SK-N-SH (cell line): ENCODE data around the gene COL2A1. TPM values are rescaled to one million over a fixed set of nuclear protein-coding genes. Genes with fewer than 3 reads are reported as not detected.
A peak's percentile ranks its signal among the peaks of the same experiment; 100 is the strongest.

ENCODE experiments used
- CTCF ChIA-PET: fragments of 300-600, 350-600 bp; formaldehyde crosslinking; extraction: SDS; loops from one replicate; lab custom pipeline; 2021; lab: Yijun Ruan, JAX
- POLR2A ChIA-PET: fragments of 350-600 bp; sonication (Branson Sonifier 250); formaldehyde crosslinking; extraction: SDS; loops from one replicate; lab custom pipeline; 2020; ENCODE audit warnings: antibody characterized with exemption, inconsistent platforms; lab: Yijun Ruan, JAX
- DNase-seq: peaks from one replicate; pipeline ENCODE4 v3.0.0; 2012
- H2AFZ ChIP-seq: fragments of 200-600 bp; sonication (generic); 2 replicates; pipeline ENCODE4 v1.8.1; 2016; ENCODE audit warnings: antibody characterized with exemption, mild to moderate bottlenecking, low read depth
- H3F3A ChIP-seq: fragments of 200-600 bp; sonication (generic); replicated peaks from 2 replicates; pipeline ENCODE3; 2016; ENCODE audit warnings: antibody characterized with exemption, mild to moderate bottlenecking; ENCODE audit not compliant: insufficient read depth
- H3K27ac ChIP-seq, 2 experiments: fragments of 200-500 bp in 1 of 2; fragments of 200-600 bp in 1 of 2; sonication (Bioruptor generic) in 1 of 2; sonication (generic), shearing (Covaris generic) in 1 of 2; 2 replicates each; pipeline versions ENCODE4 v1.5.1 to v1.6.1; 2014 to 2016; ENCODE audit warnings: low read depth in 2 of 2, inconsistent platforms in 1 of 2, low read length in 1 of 2, mild to moderate bottlenecking in 1 of 2, mixed read lengths in 1 of 2
- H3K27me3 ChIP-seq: fragments of 200-600 bp; sonication (generic), shearing (Covaris generic); 2 replicates; pipeline ENCODE4 v1.6.1; 2016; ENCODE audit warnings: mixed run types; ENCODE audit not compliant: insufficient read depth
- H3K36me3 ChIP-seq, 2 experiments: fragments of 200-500 bp in 1 of 2; fragments of 200-600 bp in 1 of 2; sonication (Bioruptor generic) in 1 of 2; sonication (generic) in 1 of 2; replicated peaks in 1 of 2; 2 replicates each; pipeline versions ENCODE3 to v1.5.1; 2014 to 2016; ENCODE audit warnings: low read length in 1 of 2, mild to moderate bottlenecking in 1 of 2; ENCODE audit not compliant: insufficient read depth in 2 of 2, control insufficient read depth in 1 of 2
- H3K4me1 ChIP-seq, 2 experiments: fragments of 200-500 bp in 1 of 2; fragments of 200-600 bp in 1 of 2; sonication (Bioruptor generic) in 1 of 2; sonication (generic), shearing (Covaris generic) in 1 of 2; 2 replicates each; pipeline versions ENCODE4 v1.5.1 to v1.6.1; 2014 to 2016; ENCODE audit warnings: low read depth in 1 of 2, low read length in 1 of 2, mixed run types in 1 of 2; ENCODE audit not compliant: insufficient read depth in 2 of 2, control insufficient read depth in 1 of 2
- H3K4me2 ChIP-seq: fragments of 200-600 bp; sonication (generic), shearing (Covaris generic); 2 replicates; pipeline ENCODE4 v1.6.1; 2017; ENCODE audit warnings: mixed run types
- H3K4me3 ChIP-seq, 2 experiments: fragments of 200-500 bp in 1 of 2; fragments of 200-600 bp in 1 of 2; sonication (Bioruptor generic) in 1 of 2; sonication (generic), shearing (Covaris generic) in 1 of 2; 2 replicates each; pipeline versions ENCODE4 v1.5.1 to v1.8.1; 2014 to 2016; ENCODE audit warnings: low read depth in 2 of 2, inconsistent platforms in 1 of 2, low read length in 1 of 2, mild to moderate bottlenecking in 1 of 2, mixed read lengths in 1 of 2, moderate library complexity in 1 of 2
- H3K79me2 ChIP-seq: fragments of 200-600 bp; sonication (generic); 2 replicates; pipeline ENCODE4 v1.8.1; 2017; ENCODE audit warnings: mild to moderate bottlenecking; ENCODE audit not compliant: insufficient read depth
- H3K9ac ChIP-seq: fragments of 200-600 bp; sonication (generic); 2 replicates; pipeline ENCODE4 v1.6.1; 2017; ENCODE audit warnings: mixed run types
- H3K9me2 ChIP-seq: fragments of 200-600 bp; sonication (generic); 2 replicates; pipeline ENCODE4 v1.6.1; 2017; ENCODE audit warnings: mixed run types
- H3K9me3 ChIP-seq: fragments of 200-600 bp; sonication (generic); 2 replicates; pipeline ENCODE4 v1.6.1; 2017; ENCODE audit warnings: mixed run types, mild to moderate bottlenecking, moderate library complexity
- H4K20me1 ChIP-seq: fragments of 200-600 bp; sonication (generic); 2 replicates; pipeline ENCODE4 v1.6.1; 2017; ENCODE audit warnings: mild to moderate bottlenecking, mixed run types; ENCODE audit not compliant: insufficient read depth
- EP300 ChIP-seq, 2 experiments: IDR thresholded peaks; 2 replicates each; pipeline versions ENCODE4 v1.4.0 to v1.6.1; 2012; ENCODE audit warnings: borderline replicate concordance in 1 of 2, low read depth in 1 of 2, low read length in 1 of 2
- GATA2 ChIP-seq: sonication (generic); formaldehyde crosslinking; IDR thresholded peaks from 2 replicates; pipeline ENCODE4 v1.5.0; 2020; ENCODE audit warnings: mild to moderate bottlenecking, missing genetic modification reagents
- JUND ChIP-seq: IDR thresholded peaks from 2 replicates; pipeline ENCODE4 v1.4.0; 2012
- RAD21 ChIP-seq: IDR thresholded peaks from 2 replicates; pipeline ENCODE4 v1.6.1; 2012; ENCODE audit warnings: mild to moderate bottlenecking, low read length
- REST ChIP-seq: IDR thresholded peaks from 2 replicates; pipeline ENCODE4 v1.6.1; 2012; ENCODE audit warnings: mild to moderate bottlenecking, low read depth, low read length, moderate library complexity
- WGBS: methylation state at CpG from one replicate; pipeline ENCODE4 v1.1.6; 2017; ENCODE audit warnings: low lambda C conversion rate; 5-methylcytosine and 5-hydroxymethylcytosine counted together
- polyA plus RNA-seq, 3 experiments: library from polyadenylated mRNA; depleted of rRNA; stranded (reverse); fragments of >200 nt; gene quantifications; 2 replicates each; pipeline ENCODE4 v1.2.3, GENCODE V29; 2012

The COL2A1 gene
- polyA plus RNA-seq, 1 of the 3 experiments (the other 2 are of a cell fraction): 0.02 TPM

DNA sequence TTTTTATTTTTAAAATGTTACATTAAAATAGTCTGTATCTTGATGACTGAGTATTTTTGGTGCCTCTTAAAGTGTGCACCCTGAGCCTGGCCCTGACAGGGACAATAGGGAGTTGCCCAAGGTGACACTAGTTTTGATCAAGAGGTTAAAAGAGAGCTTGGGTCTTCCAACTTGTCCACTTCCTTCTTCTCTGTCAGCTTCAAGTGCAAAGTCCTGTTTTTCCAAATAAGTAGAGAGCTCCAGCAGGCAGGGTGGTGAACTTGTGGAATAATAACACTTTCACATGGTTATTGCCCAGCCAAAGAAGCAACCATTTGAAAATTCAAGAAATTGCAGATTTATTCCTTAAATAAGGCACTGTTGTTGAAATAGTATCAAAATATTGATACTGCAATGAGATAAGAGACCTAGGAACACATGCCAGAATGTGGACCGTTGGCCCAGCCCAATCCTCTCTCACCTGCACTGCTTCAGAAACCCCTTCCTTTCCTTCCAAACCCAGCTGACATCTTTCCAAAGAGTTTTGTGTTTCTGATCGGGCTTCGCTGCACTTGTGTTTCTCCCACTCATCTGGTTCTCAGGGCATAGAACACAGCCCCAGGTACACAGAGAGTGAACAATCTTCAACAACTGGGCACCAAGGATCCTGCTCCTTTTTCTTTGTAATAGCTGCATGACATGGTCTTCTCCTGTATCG is 13.8 kb upstream of the COL2A1 start:
- POLR2A ChIA-PET: no interaction called here
- Histone ChIP-seq H3K4me2 (no peak overlapping the region), H3K27me3 (peaks cover 41% of the 10 kb centered on the region)

GRCh38 chr12:48017496-48017895 is 13.2 kb upstream of the COL2A1 start:
- H3K4me1 ChIP-seq: no peaks in the 10 kb centered on the region
- POLR2A ChIA-PET: no interaction called here
- no peaks in the 10 kb centered on the region for H3F3A ChIP-seq
- no peaks in the 10 kb centered on the region for H3K79me2 ChIP-seq
- TF ChIP-seq RAD21 (no peak), EP300 (IDR thresholded peaks at IDR 0.05; ENCODE audit: borderline replicate concordance in 1 of 2, low read depth in 1 of 2, low read length in 1 of 2) (no peak), REST (no peak), JUND (no peak)
- H3K27me3 ChIP-seq: peaks cover 41% of the 10 kb centered on the region
- no peak overlapping the region for H3K4me2 ChIP-seq
- no peaks in the 10 kb centered on the region for H3K9me2 ChIP-seq
- H3K27ac ChIP-seq: no peak overlapping the region
- no peaks in the 10 kb centered on the region for H4K20me1 ChIP-seq
- CTCF ChIA-PET: interaction anchor here (1.2 kb wide), 1 partner anchor 54 kb away, joined by 3 read pairs; the partner anchor contains the start of gene TMEM106C
- H3K36me3 ChIP-seq: no peaks in the 10 kb centered on the region
- 37% methylated on average over 3 of the region's 5 CpGs for WGBS
- no peak overlapping the region for H3K4me3 ChIP-seq
- H3K9ac ChIP-seq: no peak overlapping the region
- H2AFZ ChIP-seq: no peak overlapping the region
- DNase-seq: no peak
- no peaks in the 10 kb centered on the region for H3K9me3 ChIP-seq

More for the DNA sequence above, 13.8 kb upstream of the COL2A1 start:
- Histone ChIP-seq H3F3A (no peaks in the 10 kb centered on the region), H3K4me1 (no peaks in the 10 kb centered on the region), H3K9ac (no peak overlapping the region), H3K79me2 (no peaks in the 10 kb centered on the region), H3K27ac (no peak overlapping the region), H3K4me3 (no peak overlapping the region), H2AFZ (peak overlapping the region; percentile 25; the same call in 1 of the 2 replicates), H3K36me3 (no peaks in the 10 kb centered on the region), H4K20me1 (no peaks in the 10 kb centered on the region), H3K9me2 (no peaks in the 10 kb centered on the region), H3K9me3 (no peaks in the 10 kb centered on the region)
- WGBS: 46% methylated on average over 4 of the region's 4 CpGs
- TF ChIP-seq GATA2 (CRISPR knock-in tag): no peak
- CTCF ChIA-PET: interaction anchor here (1.2 kb wide), 1 partner anchor 54 kb away, joined by 3 read pairs; the partner anchor contains the start of gene TMEM106C
- DNase-seq: no peak
